GM12878 (cell line): ENCODE results near the gene FUT7. TPM values are rescaled to one million over a fixed set of nuclear protein-coding genes. Genes with fewer than 3 reads are reported as not detected.
A peak's percentile ranks its signal among the peaks of the same experiment; 100 is the strongest.

Experiments
- ATAC-seq: fragments of 200-7000 bp; cut with Tn5 transposase; 3 replicates; pipeline ENCODE4 v1.9.1; 2020; ENCODE audit warnings: mild to moderate bottlenecking, moderate library complexity
- BruUV-seq: library from RNA; stranded (reverse); fragments of 400-500 nt; replicated peaks from 2 replicates; lab custom pipeline; 2021; lab: Mats Ljungman, UMichigan
- CTCF ChIA-PET: fragments of 300-600 bp; sonication (Branson Sonifier 250); formaldehyde crosslinking; extraction: SDS; loops from one replicate; lab custom pipeline; 2021; ENCODE audit warnings: inconsistent platforms; lab: Yijun Ruan, JAX
- POLR2A ChIA-PET: fragments of 350-600 bp; formaldehyde crosslinking; extraction: SDS; loops from one replicate; lab custom pipeline; 2021; ENCODE audit warnings: inconsistent platforms; lab: Charles Lee
- RAD21 ChIA-PET: fragments of 300-600 bp; sonication (Branson Sonifier 250); formaldehyde crosslinking; loops from one replicate; lab custom pipeline; 2023; ENCODE audit warnings: antibody characterized with exemption; ENCODE audit not compliant: unreplicated experiment; lab: Charles Lee
- SMC1A ChIA-PET: fragments of 300-600 bp; sonication (Branson Sonifier 250); formaldehyde crosslinking; loops from one replicate; lab custom pipeline; 2023; ENCODE audit not compliant: unreplicated experiment, uncharacterized antibody; lab: Charles Lee
- DNase-seq: peaks from one replicate; pipeline ENCODE4 v3.0.0-alpha.2; 2011; ENCODE audit warnings: low read depth, low spot score
- FAIRE-seq: peaks from 3 replicates; lab custom pipeline; 2011; peaks lifted over from hg19 to GRCh38; lab: Jason Lieb, UNC
- H2AFZ ChIP-seq: 2 replicates; pipeline ENCODE4 v1.6.0; 2011; ENCODE audit warnings: low read depth, low read length, control low read depth; ENCODE audit not compliant: control insufficient read depth
- H3K27ac ChIP-seq: 2 replicates; pipeline ENCODE4 v1.5.1; 2011; ENCODE audit warnings: control low read depth; ENCODE audit not compliant: control insufficient read depth, insufficient read depth
- H3K27me3 ChIP-seq, 2 experiments: replicated peaks in 1 of 2; 2 replicates each; pipeline versions ENCODE4 v1.6.0 to v1.6.1; 2011; ENCODE audit warnings: low read length in 1 of 2; ENCODE audit not compliant: control insufficient read depth in 2 of 2, insufficient read depth in 2 of 2
- H3K36me3 ChIP-seq, 2 experiments: 2 replicates each; pipeline ENCODE4 v1.5.1; 2011; ENCODE audit warnings: low read length in 1 of 2; ENCODE audit not compliant: control insufficient read depth in 2 of 2, insufficient read depth in 2 of 2
- H3K4me1 ChIP-seq: 2 replicates; pipeline ENCODE4 v1.6.1; 2011; ENCODE audit warnings: mild to moderate bottlenecking, low read length, moderate library complexity, mixed read lengths; ENCODE audit not compliant: control insufficient read depth, insufficient read depth
- H3K4me2 ChIP-seq: 2 replicates; pipeline ENCODE4 v1.6.0; 2011; ENCODE audit warnings: control low read depth; ENCODE audit not compliant: control insufficient read depth, insufficient read depth
- H3K4me3 ChIP-seq: fragments of 200-600 bp; sonication (generic); 2 replicates; pipeline ENCODE4 v1.5.1; 2016
- H3K79me2 ChIP-seq: 2 replicates; pipeline ENCODE4 v1.6.0; 2011; ENCODE audit warnings: low read length; ENCODE audit not compliant: control insufficient read depth, insufficient read depth
- H3K9ac ChIP-seq: 2 replicates; pipeline ENCODE4 v1.8.0; 2011; ENCODE audit warnings: low read length, control low read depth, mixed read lengths; ENCODE audit not compliant: control insufficient read depth, insufficient read depth
- H3K9me3 ChIP-seq: replicated peaks from 3 replicates; pipeline ENCODE4 v1.5.1; 2011; ENCODE audit warnings: mild to moderate bottlenecking, low read length; ENCODE audit not compliant: control insufficient read depth, insufficient read depth
- H4K20me1 ChIP-seq: 2 replicates; pipeline ENCODE4 v1.6.0; 2011; ENCODE audit not compliant: control insufficient read depth, insufficient read depth
- E4F1 ChIP-seq: fragments of 450-650 bp; IDR thresholded peaks from 2 replicates; pipeline ENCODE4 v1.6.1; 2018; ENCODE audit warnings: borderline replicate concordance, mild to moderate bottlenecking; ENCODE audit not compliant: partially characterized antibody
- EGR1 ChIP-seq, 2 experiments: IDR thresholded peaks; 1 replicate in 1 of 2; 2 replicates in 1 of 2; pipeline ENCODE4 v1.6.1; 2011 to 2012; ENCODE audit warnings: low read depth in 2 of 2, low read length in 2 of 2, borderline replicate concordance in 1 of 2, mild to moderate bottlenecking in 1 of 2, moderate library complexity in 1 of 2
- SIN3A ChIP-seq: IDR thresholded peaks from 2 replicates; pipeline ENCODE4 v1.6.1; 2012; ENCODE audit warnings: low read depth, low read length, improper control_type of control experiment
- SP1 ChIP-seq: IDR thresholded peaks from one replicate; pipeline ENCODE4 v1.6.1; 2011; ENCODE audit warnings: low read depth, low read length
- WGBS: methylation state at CpG from one replicate; pipeline ENCODE4 v1.1.6; 2016; ENCODE audit warnings: low lambda C conversion rate; ENCODE audit not compliant: insufficient replicate concordance, insufficient coverage; ENCODE audit errors: missing lambda C conversion rate; 5-methylcytosine and 5-hydroxymethylcytosine counted together
- in situ Hi-C: fragments of 300-500 bp; cut with MboI; formaldehyde crosslinking; loops from 9 replicates; pipeline ENCODE4 v1.14.3; 2018; ENCODE audit warnings: mixed read lengths
- intact Hi-C: fragments of 100-400 bp; cut with micrococcal nuclease; formaldehyde crosslinking; loops from one replicate; pipeline ENCODE4 v1.14.2; 2022; ENCODE audit not compliant: unreplicated experiment
- polyA plus RNA-seq, 11 experiments: library from polyadenylated mRNA; depleted of rRNA in 4 of 11; unstranded in 6 of 11; stranded (reverse) in 5 of 11; fragments of >200 nt; fragmentation: Nextera tagmentation in 4 of 11; fragmentation: Illumina TruSeq in 1 of 11; extraction: Ambion mirVana in 4 of 11; extraction: Trizol in 1 of 11; gene quantifications; 1 replicate in 1 of 11; 2 replicates in 10 of 11; pipeline versions ENCODE4 v1.2.1 to v1.2.3, GENCODE V29; 2011 to 2016; ENCODE audit warnings: inconsistent platforms in 2 of 11, missing spikeins in 2 of 11, low read depth in 1 of 11
- total RNA-seq, 4 experiments: library from RNA; depleted of rRNA in 3 of 4; stranded (reverse); fragments of >200 nt in 3 of 4; fragmentation: Illumina TruSeq in 1 of 4; extraction: Trizol in 1 of 4; gene quantifications; 2 replicates each; pipeline versions ENCODE4 v1.2.1 to v1.2.3, GENCODE V29; 2013 to 2021

Gene FUT7
- total and polyA plus RNA-seq, 10 of the 15 experiments (the other 5 are each of a cell fraction or from before 2014, with no cell fraction given), result 0.04 to 0.62 (median 0.20) TPM; not detected in 2

DNA sequence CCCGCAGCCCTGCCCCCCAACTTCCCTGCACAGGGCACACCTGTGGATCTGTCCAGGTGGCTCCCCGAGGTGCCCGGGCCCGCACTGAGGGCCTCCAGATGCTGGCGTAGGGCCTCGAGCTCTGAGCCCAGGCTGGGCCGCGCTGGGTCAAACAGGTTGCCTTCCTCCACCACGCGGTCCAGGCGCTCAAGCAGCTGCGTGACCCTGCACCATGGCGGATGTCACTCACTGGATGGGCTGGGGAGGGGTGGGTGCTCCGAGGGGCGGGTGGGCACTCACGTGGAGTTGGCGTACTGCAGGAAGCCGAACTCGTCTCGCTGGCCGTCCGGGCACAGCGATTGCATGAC lies 9.3 kb downstream of the FUT7 start (continued):
- TF ChIP-seq E4F1, result no peak

GRCh38 chr9:137021979-137022661 lies 9.8 kb downstream of the FUT7 start:
- ChIA-PET CTCF (interaction anchor here (1.1 to 1.4 kb wide), 2 partner anchors 42 to 103 kb away, joined by 3 read pairs; no protein-coding TSS in a partner anchor), POLR2A (interaction anchor here (1.0 kb wide), 1 partner anchor 211 kb away, joined by 4 read pairs; no protein-coding TSS in a partner anchor)
- BruUV-seq, result no TSS peak
- in situ Hi-C loops, result no loop called here
- no peaks in the 10 kb centered on the region for H3K27me3 ChIP-seq
- WGBS, result 56% methylated on average over 24 of the region's 30 CpGs
- TF ChIP-seq SIN3A (no peak), SP1 (peak; percentile 55), EGR1 (IDR thresholded peaks at IDR 0.05; ENCODE audit: borderline replicate concordance in 1 of 2, low read depth in 2 of 2, low read length in 2 of 2) (peak in 1 of 2 experiments; percentile 34; a peak in 1 of 3 replicates)
- TF ChIP-seq, all 136 proteins: peak for 2
- Histone ChIP-seq H3K9me3 (no peaks in the 10 kb centered on the region; the same call in 2 of the 3 replicates), H3K36me3 (no peaks in the 10 kb centered on the region), H2AFZ (no peak overlapping the region), H3K4me1 (no peaks in the 10 kb centered on the region), H3K4me2 (no peak overlapping the region), H3K9ac (no peak overlapping the region), H4K20me1 (no peaks in the 10 kb centered on the region), H3K4me3 (no peak overlapping the region), H3K27ac (no peak overlapping the region), H3K79me2 (no peaks in the 10 kb centered on the region)
- ATAC-seq (peak; percentile 76), DNase-seq (no peak), FAIRE-seq (peak; percentile 89)
- RAD21 ChIA-PET, result no interaction called here
- intact Hi-C loops, result no loop called here
- SMC1A ChIA-PET, result no interaction called here
